Left forelimb (tissue), 1 donor: ENCODE results near the gene CTSZ.
A peak's percentile ranks its signal among the peaks of the same experiment; 100 is the strongest.
"Not testable (repeated sequence)": the region's sequence is repeated elsewhere in the genome, so short reads cannot be mapped to it uniquely, and the experiment has no call there.

Experiments used
- DNase-seq: peaks from one replicate; pipeline ENCODE4 v3.0.0-alpha.2; 2018; ENCODE audit warnings: low spot score

CTSZ gene

DNA sequence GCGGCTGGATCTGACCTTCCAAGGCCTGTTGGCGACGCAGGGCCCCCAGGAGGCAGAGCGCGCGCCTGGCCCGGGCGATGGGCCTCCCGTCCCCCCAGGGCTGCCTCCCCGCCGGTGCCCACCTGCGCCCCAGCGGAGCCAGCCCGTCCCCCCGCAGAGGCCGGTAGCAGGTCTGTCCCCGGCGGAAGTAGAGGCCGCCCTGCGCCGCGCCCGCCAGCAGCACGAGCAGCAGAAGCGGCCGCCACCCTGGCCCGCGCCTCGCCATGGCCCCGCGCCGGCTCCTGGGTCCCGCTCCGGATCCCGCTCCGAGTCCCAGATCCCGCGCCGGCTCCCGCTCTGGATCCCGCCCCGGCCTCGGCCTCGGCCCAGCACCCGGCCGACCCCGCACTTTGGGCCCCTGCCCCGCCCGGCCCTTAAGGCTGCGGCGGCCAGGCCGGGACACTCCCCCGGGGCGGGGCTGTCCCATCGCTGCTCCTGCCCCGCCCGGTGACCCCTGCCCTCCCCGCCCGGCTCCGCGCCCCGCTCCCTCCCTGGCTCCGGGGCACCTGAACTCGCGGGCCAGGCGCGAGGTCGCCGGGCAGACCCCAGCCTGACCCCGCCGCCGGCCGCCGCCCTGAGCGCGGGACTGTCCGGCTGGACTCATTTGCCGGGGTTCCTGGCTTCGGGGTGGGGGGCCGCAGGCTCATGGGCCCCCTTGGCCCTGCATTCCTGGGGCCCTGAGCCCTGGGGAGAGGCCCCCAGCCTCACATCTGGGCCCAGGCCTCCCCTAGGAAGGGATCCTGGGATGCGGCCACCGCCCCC, at the start of gene CTSZ:
Gene CTSZ, minus strand, starts transcription at position 391 of the 801 bp plus-strand sequence. Its CDS starts 126 bp downstream, at position 265.
- peak; percentile 76 for DNase-seq

DNA sequence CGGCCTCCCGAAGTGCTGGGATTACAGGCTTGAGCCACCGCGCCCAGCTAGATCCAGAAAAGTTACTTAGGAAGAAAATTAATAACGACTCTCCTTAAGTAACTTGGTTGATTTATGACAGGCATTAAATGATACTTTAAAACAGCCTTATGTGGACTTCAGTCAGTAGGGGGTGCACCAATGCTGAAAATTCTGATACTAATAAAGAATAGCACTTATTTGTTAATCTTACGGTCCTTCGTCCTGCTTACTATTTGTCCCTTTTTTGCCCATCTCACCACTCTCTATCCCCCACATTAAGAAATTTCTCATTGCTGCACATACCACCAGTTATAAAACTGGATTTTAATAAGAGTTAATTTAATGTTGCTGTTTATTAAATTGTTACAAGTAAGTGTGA, 48.2 kb upstream of the CTSZ start:
- DNase-seq = no peak

DNA sequence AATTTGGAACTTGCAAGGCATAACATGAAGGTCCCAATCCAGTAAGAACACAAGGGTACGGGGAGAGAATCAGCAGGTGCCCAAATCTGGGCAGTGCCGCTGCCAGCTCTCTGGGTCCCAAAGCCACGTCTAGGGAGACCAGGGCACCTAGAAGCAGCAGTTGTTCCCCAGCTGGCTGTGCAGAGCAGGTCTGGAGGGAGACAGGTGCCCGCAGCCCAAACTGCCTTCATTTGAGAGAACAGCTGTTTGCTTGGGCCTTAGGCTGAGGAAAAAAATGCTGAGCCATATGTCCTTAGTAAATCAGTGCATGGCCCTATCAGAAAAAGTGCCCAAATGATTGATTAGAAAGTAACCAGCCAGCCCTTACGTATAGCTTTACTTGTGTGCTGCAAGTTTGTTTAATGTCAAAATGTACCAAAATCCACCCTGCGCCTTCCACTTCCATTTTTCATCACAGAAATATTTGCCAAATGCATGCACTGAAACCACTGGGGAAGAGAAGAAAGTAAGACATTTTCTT, 44.7 kb upstream of the CTSZ start:
- no peak for DNase-seq

DNA sequence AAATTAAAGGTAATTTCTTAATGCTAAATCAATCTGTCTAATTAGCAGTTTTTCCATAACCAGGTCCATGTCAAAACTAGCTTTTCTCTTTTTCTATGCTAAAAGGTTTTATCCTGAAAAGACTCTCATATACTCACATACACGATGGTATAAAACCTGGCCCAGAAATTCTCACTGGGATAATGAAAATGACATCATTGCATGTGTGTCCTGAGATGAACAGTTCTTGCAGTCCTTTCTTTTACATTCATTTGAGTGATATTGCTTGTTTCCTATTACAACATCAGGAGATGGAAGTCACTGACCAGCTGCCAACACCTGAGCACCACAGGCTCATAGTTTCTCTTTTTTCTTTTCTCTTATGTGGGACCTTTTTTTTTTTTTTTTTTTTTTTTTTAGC, 43.4 kb upstream of the CTSZ start:
- no peak for DNase-seq

DNA sequence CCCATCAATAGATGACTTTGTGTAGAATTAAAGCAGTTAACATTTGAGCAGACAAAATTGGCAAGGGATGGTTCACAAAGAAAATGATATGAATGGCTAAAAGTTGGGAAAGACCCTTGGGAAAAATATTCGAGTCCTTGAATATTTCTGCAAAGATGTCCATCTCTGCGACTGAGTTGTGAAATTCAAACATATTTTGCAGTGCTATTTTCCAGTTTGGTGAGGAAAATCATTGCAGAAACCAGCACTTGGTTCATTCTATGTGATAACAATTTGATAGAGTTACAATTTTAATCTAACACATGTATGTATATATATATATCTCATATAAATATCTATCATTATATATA, 41.6 kb upstream of the CTSZ start:
- DNase-seq = no peak

DNA sequence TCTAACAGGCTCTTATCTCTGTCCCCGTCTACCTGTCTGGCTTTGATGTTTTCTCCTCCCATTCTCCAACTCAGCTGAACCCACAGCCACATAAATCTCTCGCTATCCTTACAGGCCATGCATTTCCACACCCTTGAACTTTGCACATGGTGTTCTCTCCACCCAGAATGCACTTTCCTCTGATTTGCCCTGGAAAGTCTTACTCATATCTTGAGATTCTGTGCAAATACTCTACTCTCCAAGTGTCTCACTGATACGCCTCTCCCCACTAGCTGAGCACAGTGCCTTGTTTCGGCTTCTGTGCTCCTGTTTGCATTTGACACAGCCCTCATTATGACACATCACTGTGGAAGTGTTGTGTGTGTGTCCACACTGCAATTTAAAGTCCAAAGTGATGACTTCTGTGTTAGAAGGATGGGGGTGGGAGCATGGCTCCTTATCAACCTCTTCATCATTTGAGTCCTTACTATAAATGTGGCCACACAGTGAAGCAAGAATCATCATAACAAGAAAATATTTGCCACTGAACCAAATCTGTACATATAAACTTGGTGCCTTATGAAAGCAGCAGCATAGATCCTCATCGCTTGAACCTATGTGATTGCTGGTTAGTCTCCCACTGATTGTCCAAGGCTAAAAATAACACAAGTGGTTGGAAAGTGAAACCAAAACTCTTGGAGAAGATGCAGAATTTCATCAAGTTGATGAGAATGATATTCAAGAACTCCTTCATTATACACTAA, 41.1 kb upstream of the CTSZ start:
- DNase-seq = no peak

DNA sequence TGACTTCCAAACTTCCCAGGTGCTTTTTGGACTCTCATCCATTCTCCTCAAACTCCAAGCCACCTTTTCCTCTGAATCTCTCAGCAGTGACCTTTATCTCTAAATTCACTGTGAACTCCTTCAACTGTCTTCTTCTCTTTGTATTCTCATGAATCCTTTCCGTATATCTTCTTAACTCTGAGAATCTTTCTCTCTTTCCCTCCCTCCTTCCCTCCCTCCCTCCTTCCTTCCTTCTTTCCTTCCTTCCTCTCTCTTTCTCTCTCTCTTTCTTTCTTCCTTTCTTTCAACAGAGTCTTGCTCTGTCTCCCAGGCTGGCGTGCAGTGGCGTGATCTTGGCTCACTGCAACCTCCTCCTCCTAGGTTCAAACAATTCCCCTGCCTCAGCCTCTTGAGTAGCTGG, 39.8 kb upstream of the CTSZ start:
- DNase-seq = no peak

DNA sequence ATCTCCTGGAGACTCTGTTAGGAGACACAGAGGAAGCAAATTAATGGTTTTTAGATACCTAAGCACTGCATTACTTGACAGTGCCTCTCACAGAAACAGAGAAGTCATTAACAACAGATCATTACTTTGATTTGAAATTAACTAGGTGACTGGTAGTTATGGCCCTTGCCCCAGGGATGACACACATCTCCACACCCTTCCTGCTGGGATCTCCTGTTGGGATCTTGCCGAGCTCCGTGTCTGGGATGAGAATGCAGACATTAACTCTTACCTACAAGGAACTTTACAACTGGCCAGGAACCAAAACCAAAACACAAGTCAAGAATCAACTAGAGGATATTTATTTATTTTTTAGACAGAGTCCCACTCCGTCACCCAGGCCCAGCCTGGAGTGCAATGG, 37.7 kb upstream of the CTSZ start:
- DNase-seq = no peak

DNA sequence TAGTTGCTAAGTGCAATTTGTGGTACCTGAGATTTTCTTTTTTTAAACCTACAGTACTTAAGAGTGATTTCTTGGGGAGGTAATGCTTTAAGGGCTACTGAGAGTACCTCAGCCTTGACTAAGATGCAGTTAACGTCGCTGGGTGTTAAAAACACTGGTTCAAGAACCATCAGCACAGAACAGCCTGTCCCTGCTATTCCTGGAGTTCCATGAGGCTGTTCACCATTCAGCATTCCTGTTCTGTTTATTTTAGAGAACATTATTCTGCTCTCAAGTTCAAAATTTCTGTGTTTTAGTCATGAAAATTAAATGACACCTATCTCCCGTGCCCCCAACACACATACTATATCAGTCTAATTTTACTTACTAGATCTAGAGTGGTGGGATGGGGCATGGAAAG, 37.2 kb upstream of the CTSZ start:
- no peak for DNase-seq

DNA sequence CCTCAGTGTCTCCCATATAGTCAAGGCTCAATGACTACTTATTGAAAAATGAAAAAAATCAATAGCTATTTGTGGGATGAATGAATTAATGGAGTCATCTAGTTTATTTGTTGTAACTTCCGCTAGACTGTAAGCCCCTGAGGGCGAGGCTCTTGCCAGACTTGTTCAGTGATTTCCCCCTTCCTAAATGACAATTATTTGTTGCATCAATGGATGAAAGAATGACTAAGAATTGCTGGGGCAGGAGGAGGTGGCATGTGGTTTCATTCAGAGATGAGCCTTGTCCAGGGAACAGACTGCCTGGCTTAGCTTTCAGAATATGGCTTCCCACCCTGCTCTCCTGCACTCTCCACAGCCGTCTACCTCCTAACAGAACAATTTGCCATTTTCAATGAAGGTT, 36.6 kb upstream of the CTSZ start:
- DNase-seq = no peak

DNA sequence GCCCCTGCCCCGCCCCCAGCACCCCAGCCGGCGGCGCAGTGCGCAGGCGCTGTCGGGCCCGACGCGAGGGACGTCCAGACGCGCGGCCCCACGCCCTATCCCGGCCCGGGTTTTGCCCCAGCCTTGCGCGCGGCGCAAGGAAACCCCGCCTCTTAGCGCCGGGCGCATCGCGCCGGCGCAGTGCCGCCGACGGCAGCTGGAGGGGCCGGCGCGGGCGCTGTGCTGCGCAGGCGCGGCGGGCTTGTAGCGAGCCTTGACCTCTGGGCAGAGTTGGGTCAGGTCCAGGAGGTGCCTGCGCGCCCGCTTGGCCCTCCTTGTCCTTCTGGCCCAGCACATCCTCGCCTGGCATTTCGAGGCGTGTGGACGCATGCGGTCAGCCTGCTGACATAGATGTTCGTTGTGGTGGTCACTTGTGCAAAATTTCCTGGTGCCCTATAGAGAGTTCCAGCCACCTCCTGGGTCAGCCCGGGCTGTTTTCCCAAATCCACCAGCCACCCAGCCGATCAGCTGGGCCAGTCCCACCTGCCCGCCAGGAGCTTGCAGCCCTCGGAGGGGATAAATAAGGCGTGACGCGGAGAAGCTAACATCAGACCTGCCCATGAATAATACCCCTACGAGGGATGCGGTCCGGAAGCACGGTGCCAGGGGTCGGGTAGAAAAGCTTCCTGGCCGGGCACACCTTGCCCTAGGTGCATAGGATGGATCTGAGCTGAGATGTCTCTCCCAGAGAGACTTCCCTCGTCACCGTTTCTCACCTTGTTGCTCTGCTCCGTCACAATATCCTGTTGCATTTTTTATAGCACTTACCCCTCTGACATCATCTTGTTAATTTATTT, 36.0 kb upstream of the CTSZ start:
- DNase-seq = peak; percentile 94

DNA sequence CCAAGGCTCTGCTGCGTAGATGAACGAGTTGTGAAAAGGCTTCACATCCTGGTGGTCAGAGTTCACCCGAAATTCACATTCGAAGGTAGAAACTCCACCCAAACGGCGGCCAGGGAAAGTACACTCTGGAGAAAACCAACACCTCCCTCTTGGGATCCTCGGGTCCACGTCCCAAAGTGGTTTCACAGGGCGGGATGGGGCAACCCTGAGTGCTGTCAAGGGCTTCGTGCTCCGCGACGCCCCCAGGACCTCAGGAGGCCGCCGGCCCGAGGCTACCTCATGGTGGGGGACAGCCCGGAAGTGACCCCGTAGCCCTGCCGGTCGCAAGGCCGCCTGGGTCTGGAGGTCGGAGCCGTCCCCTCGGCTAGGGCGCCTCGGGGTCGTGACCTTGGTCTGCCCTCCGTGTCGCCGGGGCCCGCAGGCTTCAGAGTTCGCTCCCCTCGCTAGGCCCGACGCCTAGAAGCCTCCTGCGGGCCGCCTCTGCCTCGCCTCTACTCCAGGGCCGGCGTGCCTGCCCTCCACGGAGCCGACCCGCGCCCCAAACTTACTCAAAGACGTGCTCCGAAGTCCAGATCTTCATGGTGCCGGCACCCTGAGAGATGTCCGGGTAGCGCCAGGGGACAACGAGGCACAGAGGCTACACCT, 35.2 kb upstream of the CTSZ start, which contains the start of gene PRELID3B:
Gene PRELID3B, minus strand, starts transcription at position 636 of the 645 bp plus-strand sequence. Its CDS starts 56 bp downstream, at position 580.
- no peak for DNase-seq

DNA sequence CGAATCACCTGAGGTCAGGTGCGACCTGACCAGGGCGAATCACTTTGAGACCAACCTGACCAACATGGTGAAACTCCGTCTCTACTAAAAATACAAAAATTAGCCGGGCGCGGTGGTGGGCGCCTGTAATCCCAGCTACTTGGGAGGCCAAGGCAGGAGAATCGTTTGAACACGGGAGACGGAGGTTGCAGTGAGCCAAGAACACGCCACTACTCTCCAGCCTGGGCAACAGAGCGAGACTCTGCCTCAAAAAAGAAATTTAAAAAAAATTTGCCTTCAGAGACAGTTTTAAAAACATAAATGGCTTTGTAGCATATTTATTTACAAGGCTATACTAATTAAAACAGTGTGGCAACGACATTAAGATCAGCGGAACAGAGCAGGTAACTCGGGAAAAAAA, 34.4 kb upstream of the CTSZ start:
- not testable (repeated sequence) for DNase-seq

DNA sequence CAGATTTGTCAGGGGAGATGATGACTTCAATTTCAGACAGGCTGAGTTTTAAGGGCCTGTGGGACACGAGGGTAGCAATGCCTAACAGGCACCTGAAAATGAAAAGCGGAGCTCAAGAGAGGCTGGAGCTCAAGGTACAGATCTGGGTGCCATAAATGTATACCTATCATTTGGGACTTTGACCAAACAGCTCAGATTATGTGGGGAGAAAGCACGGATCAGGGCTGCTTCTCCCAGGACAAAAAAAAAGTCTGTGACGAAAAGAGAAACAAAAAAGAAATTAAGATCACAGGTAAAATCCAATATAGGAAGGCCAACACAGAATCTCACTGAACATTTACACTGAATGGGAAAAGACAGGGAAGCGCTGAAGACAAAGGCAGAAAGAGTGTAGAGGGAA, 33.6 kb upstream of the CTSZ start:
- DNase-seq = no peak

DNA sequence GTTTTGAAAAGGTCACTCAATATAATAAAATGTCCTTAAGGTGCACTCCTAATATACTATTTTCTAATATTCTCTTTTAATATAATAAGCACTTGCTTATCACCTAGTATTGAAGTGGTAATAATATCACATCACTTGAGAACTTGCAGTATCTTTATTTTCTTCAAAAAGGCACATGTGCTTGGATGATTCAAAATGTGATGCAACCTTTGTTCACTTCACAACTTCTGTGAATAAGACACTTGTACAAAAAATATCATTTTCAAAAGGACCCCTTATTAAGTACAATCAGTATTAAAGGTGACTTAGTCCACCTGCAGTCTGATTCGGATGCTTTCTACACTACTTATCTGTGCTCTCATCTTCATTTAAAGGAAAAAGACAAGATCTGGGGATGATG, 32.2 kb upstream of the CTSZ start:
- DNase-seq = no peak

DNA sequence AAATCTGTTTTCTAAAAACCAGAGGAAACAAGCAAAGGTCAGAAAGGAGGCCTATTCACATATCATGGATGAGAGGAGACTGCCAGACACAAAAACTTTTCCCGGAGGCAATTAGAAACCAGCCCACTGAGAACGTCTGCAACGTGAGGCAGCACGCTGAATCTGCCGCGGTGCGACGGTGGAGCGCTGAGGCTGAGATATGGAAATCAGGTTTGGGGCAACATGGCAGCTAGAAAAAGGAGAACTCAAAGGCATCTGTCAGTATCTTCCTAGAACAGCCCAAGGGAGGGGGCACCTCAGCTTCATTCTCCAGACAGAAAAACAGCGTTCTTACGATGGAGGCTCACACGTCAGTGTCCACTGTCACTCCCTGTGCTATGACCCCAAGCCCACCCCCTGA, 30.3 kb upstream of the CTSZ start:
- no peak for DNase-seq

DNA sequence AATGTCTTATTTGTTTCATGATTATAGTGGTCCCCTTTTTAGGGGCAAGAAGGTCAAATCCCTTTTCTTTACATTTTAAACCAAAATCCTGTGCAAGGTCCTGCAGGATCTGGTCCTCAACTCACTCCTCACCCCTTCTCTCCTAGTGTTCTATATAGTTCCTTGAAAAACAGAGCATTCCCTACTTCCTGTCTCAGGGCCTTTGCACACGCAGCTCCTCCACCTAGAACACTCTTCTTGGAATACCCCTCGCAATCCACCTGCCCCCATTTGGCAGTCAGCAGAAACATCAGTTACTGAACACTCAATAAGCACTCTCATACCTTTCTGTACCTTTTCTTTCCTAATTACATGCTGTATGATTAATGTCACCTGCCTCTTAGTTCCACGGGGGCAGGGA, 28.3 kb upstream of the CTSZ start:
- DNase-seq = no peak

DNA sequence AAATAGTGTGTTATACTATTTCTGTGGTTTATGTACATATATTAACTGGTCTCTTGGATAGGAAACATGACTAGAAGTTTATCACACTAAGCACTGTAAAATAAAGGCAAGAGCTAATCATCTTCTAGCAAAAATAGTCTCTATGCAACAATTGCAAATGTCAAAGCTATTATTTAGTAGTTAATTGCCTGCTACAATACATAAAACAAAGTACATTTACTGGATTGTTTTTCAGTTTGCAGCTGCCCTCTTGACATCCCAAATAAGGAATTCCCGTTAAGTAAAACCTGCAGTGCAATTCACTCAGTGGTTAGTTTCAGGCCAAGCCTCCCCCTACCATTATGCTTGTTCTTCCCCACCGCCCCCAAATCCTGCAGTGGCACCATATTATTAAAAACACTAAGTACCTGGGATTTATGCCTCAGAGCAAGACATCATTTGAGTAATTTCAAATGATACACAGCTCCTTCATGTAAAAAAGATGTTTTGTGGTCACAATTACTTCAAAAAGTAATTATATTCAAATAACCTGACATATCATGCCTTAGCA, 26.6 kb upstream of the CTSZ start:
- DNase-seq = no peak

DNA sequence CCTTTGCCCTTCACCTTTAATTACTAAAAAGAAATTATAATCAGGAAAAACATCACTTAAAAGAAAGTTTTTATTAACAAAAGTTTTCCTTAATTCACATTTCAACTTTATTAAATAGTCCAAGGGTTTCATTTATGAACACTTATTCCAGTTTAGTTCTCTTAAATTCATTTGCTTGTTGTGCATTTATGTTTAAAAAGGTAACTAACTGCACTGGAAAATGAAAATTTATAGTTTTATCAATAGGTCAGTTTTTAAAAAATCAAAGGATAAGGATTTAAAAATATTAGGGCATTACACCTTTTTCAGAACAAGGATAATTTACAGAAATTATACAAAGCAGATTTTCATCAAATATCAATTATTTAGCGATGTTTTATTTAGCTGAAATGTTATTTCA, 26.0 kb upstream of the CTSZ start:
- no peak for DNase-seq

DNA sequence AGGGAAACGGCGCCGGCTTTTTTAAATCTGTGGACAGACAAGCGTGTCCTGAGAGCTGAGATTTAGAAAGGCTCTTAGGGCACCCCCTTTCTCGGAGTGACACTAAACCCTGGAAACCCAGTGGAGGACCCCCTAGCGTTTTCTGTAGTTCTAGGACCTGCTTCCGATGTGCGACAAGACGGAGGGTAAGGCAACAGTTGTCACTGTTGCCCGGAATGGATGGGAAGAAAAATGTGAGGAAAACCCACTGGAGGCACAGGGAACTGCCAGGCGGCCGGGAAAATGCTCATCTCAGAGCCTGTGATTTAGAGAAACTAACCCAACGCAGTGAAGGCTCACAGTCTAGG, 25.6 kb upstream of the CTSZ start:
- no peak for DNase-seq

DNA sequence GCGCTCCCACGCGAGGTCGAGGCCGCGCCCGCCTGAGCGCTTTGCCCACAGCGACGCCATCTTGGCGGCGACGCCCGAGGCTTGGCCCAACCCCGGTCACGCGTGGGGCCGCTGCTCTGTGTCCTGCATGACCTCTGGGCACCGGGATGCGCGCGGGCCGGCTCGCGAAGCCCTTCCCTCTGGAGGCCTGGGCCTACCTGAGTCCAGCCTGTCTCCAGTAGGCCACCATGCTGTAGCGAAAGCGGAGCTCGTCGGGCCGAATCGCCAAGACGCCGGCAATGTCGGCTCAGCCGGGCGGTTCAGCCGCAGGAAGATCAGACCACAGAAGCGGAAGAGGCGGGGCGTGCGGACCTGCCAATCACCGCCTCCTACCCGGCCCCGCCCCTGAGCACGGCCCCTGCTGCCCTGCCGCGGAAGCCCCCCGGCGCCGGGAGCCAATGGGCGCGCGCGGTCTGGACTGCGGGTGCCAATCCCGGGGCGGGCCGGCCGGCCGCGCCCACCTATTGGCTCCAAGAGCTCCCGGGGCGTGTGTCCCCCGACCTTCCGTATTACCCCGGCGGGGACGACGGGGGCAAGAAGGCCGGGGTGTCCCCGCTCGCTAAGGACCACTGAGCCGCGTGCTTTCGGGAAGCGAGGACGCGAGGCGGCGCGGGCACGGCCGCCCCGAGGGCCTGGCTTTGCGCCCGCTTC, 25.1 kb upstream of the CTSZ start, which contains the start of gene ATP5F1E:
Gene ATP5F1E, minus strand, starts transcription at position 313 of the 690 bp plus-strand sequence. Its CDS starts 84 bp downstream, at position 229.
- DNase-seq = peak; percentile 98
